PFSK-1 (cell line): Measurements from ENCODE around the gene TENT4B.

ENCODE experiments used
- FOXP2 ChIP-seq: optimal IDR thresholded peaks from 2 replicates; pipeline ENCODE3; 2011; ENCODE audit warnings: borderline replicate concordance, control low read depth, inconsistent platforms; ENCODE audit not compliant: insufficient read depth; ENCODE audit errors: extremely low read length, extremely low read depth
- POLR2AphosphoS5 ChIP-seq: IDR thresholded peaks from 2 replicates; pipeline ENCODE4 v1.6.1; 2012; ENCODE audit warnings: low read depth, mild to moderate bottlenecking, control low read depth, low read length, moderate library complexity
- SIN3A ChIP-seq: IDR thresholded peaks from 2 replicates; pipeline ENCODE4 v1.6.1; 2012; ENCODE audit warnings: mild to moderate bottlenecking, low read length, moderate library complexity, borderline replicate concordance; ENCODE audit not compliant: insufficient read depth
- TAF1 ChIP-seq: IDR thresholded peaks from 2 replicates; pipeline ENCODE4 v1.6.1; 2012; ENCODE audit warnings: low read length, control low read depth, borderline replicate concordance; ENCODE audit not compliant: insufficient read depth
- TF ChIP-seq, protein P1 (sequence below), 2 experiments: IDR thresholded peaks; 2 replicates each; pipeline versions ENCODE4 v1.6.1 to v1.8.0; 2011 to 2012; ENCODE audit warnings: low read depth in 2 of 2, low read length in 2 of 2, control low read depth in 1 of 2, inconsistent platforms in 1 of 2, mild to moderate bottlenecking in 1 of 2, moderate library complexity in 1 of 2; ENCODE audit not compliant: insufficient read depth in 1 of 2

TENT4B gene

DNA sequence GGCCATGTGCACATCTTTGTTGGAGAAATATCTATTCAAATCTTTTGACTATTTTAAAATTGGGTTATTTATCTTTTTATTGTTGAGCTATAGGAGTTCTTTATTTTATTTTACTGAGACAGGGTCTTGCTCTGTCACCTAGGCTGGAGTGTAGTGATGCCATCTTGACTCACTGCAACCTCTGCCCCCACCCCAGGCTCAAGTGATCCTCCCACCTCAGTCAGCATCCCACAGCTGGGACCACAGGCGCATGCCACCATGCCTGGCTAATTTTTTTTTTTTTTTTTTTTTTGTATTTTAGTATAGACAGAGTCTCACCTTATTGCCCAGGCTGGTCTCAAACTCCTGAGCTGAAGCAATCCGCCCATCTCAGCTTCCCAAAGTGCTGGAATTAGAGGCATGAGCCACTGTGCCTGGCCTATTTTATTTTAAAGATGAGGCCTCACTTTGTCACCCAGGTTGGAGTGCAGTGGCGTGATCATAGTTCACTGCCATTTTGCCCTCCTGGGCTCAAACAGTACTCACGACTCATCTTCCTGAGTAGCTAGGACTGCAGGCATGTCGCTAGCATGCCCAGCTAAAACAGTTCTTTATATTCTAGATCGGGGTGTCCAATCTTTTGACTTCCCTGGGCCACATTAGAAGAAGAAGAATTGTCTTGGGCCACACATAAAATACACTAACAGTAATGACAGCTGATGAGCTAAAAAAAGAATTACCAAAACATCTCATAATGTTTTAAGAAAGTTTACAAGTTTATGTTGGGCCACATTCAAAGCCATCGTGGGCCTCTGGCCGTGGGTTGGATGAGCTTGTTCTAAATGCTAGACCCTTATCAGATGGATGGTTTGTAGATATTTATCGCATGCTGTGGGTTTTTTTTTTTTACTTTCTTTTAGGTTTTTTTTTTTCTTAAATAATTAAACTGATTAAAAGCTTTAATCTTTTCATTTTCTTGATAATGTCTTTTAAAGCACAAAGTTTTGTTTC, 13.7 kb downstream of the TENT4B start:
- TF ChIP-seq TAF1 = no peak

DNA sequence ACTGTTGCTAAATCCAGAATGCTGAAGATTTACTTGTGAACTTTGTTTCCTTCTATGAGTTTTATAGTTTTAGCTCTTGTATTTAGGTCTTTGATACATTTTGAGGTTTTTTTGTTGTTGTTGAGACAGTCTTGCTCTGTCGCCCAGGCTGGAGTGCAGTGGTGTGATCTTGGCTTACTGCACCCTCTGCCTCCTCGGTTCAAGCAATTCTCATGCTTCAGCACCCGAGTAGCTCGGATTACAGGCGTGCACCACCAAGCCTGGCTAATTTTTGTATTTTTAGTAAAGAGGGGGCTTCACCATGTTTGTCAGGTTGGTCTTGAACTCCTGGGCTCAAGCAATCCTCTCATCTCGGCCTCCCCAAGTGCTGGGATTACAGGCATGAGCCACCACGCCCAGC, 14.4 kb downstream of the TENT4B start:
- TF ChIP-seq POLR2AphosphoS5 (no peak), FOXP2 (no peak), TAF1 (no peak)
- TF ChIP-seq, protein P1, sequence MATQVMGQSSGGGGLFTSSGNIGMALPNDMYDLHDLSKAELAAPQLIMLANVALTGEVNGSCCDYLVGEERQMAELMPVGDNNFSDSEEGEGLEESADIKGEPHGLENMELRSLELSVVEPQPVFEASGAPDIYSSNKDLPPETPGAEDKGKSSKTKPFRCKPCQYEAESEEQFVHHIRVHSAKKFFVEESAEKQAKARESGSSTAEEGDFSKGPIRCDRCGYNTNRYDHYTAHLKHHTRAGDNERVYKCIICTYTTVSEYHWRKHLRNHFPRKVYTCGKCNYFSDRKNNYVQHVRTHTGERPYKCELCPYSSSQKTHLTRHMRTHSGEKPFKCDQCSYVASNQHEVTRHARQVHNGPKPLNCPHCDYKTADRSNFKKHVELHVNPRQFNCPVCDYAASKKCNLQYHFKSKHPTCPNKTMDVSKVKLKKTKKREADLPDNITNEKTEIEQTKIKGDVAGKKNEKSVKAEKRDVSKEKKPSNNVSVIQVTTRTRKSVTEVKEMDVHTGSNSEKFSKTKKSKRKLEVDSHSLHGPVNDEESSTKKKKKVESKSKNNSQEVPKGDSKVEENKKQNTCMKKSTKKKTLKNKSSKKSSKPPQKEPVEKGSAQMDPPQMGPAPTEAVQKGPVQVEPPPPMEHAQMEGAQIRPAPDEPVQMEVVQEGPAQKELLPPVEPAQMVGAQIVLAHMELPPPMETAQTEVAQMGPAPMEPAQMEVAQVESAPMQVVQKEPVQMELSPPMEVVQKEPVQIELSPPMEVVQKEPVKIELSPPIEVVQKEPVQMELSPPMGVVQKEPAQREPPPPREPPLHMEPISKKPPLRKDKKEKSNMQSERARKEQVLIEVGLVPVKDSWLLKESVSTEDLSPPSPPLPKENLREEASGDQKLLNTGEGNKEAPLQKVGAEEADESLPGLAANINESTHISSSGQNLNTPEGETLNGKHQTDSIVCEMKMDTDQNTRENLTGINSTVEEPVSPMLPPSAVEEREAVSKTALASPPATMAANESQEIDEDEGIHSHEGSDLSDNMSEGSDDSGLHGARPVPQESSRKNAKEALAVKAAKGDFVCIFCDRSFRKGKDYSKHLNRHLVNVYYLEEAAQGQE (IDR thresholded peaks at IDR 0.05; ENCODE audit: insufficient read depth in 1 of 2, low read depth in 2 of 2, low read length in 2 of 2) = no peak

DNA sequence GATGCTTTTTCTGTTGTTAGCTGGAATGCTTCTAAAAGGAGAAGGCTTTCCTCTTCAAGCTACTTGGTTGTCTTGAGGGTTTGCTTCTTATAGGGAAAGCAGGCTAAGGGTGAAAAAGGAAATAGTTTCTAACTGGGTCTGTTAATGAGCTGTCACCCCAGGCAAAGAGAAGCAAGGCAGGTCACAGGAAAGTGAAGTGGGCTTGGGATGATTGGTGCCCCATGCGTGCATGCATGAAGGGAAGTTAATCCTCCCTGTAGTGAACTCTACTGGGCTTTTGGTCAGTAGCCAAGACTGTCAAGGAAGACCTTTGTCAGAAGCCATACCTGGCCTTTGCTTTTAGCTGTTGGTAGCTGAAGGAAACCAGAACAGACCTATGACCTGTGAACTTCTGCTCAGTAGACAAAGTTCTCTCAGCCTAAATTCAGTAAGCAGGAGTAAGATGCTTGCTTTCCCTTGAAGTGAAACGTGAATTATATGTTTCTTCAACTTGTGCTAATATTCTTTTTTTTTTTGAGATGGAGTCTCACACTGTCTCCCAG, 16.5 kb downstream of the TENT4B start:
- TF ChIP-seq, protein P1 (IDR thresholded peaks at IDR 0.05; ENCODE audit: insufficient read depth in 1 of 2, low read depth in 2 of 2, low read length in 2 of 2) = no peak
- TF ChIP-seq FOXP2 = no peak
- no peak for TF ChIP-seq TAF1
- TF ChIP-seq SIN3A = no peak
- TF ChIP-seq POLR2AphosphoS5 = no peak

DNA sequence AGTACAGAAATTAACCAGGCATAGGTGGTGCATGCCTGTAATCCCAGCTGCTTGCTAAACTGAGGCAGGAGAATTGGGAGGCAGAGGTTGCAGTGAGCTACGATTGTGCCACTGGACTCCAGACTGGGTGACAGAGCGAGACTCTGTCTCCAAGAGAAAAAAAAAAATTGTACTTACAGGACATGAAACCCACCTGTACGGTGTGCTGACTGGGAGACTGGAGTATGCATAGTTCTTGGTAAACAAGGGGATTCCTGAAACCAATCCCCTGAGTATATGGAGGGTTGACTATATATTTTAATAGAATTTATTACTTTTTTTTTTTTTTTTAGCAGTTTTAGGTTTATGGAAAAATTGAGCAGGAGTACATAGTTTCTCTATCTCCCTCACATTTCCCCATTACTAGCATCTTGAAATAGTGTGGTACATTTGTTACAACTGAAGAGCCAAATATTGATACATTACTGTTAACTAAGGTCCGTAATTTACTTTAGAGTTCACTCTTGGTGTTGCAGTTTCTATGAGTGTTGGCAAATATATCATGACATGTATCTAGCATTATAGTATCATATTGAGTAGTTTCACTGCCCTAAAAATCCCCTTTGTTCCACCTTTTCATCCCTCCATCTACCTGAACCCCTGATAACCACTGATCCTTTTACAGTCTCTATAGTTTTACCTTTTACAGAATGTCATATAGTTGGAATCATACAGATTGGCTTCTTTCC, 19.3 kb downstream of the TENT4B start:
- TF ChIP-seq FOXP2 (no peak), TAF1 (no peak)

DNA sequence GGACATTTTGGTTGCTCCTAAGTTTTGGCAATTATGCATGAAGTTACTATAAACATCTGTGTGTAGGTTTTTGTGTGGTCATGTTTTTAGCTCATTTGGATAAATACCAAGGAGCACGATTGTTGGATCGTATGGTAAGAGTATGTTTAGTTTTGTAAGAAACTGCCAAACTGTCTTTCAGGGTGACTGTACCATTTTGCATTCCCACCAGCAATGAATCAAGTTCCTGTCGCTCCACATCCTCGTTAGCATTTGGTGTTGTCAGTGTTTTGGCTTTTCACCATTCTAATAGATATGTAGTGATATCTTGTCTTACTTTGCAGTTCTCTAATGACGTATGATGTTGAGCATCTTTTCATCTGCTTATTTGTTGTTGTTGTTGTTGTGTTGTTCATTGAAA, 20.2 kb downstream of the TENT4B start:
- no peak for TF ChIP-seq FOXP2
- TF ChIP-seq, protein P1 (IDR thresholded peaks at IDR 0.05; ENCODE audit: insufficient read depth in 1 of 2, low read depth in 2 of 2, low read length in 2 of 2) = no peak
- TF ChIP-seq TAF1 = no peak
- no peak for TF ChIP-seq POLR2AphosphoS5
- TF ChIP-seq SIN3A = no peak

DNA sequence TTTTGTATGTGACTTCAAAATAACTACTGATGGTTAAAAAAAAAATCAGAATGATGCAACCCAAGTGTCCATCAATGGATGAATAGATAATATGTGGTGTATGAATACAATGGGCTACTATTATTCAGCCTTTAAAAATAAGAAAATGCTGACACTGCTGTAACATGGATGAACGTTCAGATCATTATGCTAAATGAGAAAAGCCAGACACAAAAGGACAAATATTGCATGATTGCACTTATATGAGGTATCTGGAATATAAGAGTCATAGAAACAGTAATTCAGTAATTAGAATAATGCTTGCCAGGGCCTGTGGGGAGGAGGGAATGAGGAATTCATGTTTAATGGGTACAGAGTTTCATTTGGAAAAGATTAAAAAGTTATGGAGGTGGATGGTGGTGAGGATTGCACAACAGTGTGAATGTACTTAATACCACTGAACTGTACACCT, 25.4 kb downstream of the TENT4B start:
- TF ChIP-seq, protein P1 (IDR thresholded peaks at IDR 0.05; ENCODE audit: insufficient read depth in 1 of 2, low read depth in 2 of 2, low read length in 2 of 2) = no peak
- TF ChIP-seq TAF1 (no peak), FOXP2 (no peak), SIN3A (no peak)
